ENCODE data around the gene ABCF2.
A peak's percentile ranks its signal among the peaks of the same experiment; 100 is the strongest.

Gene ABCF2

GRCh38 chr7:151252561-151252835 lies 25.5 kb upstream of the ABCF2 start:
- H3K4me1 ChIP-seq (ENCODE audit: control insufficient read depth, insufficient read depth, low read length, unreplicated experiment) = peaks cover 23% of the 10 kb centered on the region
- H3K27ac ChIP-seq (ENCODE audit: low read depth, low read length) = peak overlapping the region; percentile 53
- H3K36me3 ChIP-seq (ENCODE audit: insufficient read depth, low read length) = no peaks in the 10 kb centered on the region
- peak overlapping the region; percentile 93 for H2AFZ ChIP-seq (ENCODE audit: low read length, unreplicated experiment)
- H3K4me3 ChIP-seq (ENCODE audit: low read depth, low read length) = peak overlapping the region; percentile 98
- peaks cover 4% of the 10 kb centered on the region for H3K79me2 ChIP-seq (ENCODE audit: control insufficient read depth, insufficient read depth, low read length, unreplicated experiment)
- no peaks in the 10 kb centered on the region for H3K27me3 ChIP-seq (ENCODE audit: insufficient read depth, low read length)

GRCh38 chr7:151251689-151252560 lies 24.9 kb upstream of the ABCF2 start:
- H3K4me1 ChIP-seq (ENCODE audit: control insufficient read depth, insufficient read depth, low read length, unreplicated experiment) = peaks cover 27% of the 10 kb centered on the region
- peaks cover 9% of the 10 kb centered on the region for H3K79me2 ChIP-seq (ENCODE audit: control insufficient read depth, insufficient read depth, low read length, unreplicated experiment)
- H3K4me3 ChIP-seq (ENCODE audit: low read depth, low read length) = peak overlapping the region; percentile 98
- H2AFZ ChIP-seq (ENCODE audit: low read length, unreplicated experiment) = peak overlapping the region; percentile 93
- no peaks in the 10 kb centered on the region for H3K27me3 ChIP-seq (ENCODE audit: insufficient read depth, low read length)
- H3K27ac ChIP-seq (ENCODE audit: low read depth, low read length) = peak overlapping the region; percentile 53
- H3K36me3 ChIP-seq (ENCODE audit: insufficient read depth, low read length) = no peaks in the 10 kb centered on the region

- peaks cover 33% of the 10 kb centered on the region for H3K4me1 ChIP-seq (ENCODE audit: control insufficient read depth, insufficient read depth, low read length, unreplicated experiment)
- H3K27me3 ChIP-seq (ENCODE audit: insufficient read depth, low read length) = no peaks in the 10 kb centered on the region
- H3K4me3 ChIP-seq (ENCODE audit: low read depth, low read length) = peak overlapping the region; percentile 98
- no peak overlapping the region; the same call in 1 of the 2 replicates for H3K27ac ChIP-seq (ENCODE audit: low read depth, low read length)
- H2AFZ ChIP-seq (ENCODE audit: low read length, unreplicated experiment) = peak overlapping the region; percentile 79
- peaks cover 12% of the 10 kb centered on the region for H3K79me2 ChIP-seq (ENCODE audit: control insufficient read depth, insufficient read depth, low read length, unreplicated experiment)
- no peaks in the 10 kb centered on the region for H3K36me3 ChIP-seq (ENCODE audit: insufficient read depth, low read length)
Measured at GRCh38 chr7:151251328-151251688, 24.3 kb upstream of the ABCF2 start.

- Histone ChIP-seq H3K36me3 (ENCODE audit: insufficient read depth, low read length) (no peaks in the 10 kb centered on the region), H3K4me3 (ENCODE audit: low read depth, low read length) (peak overlapping the region; percentile 98), H3K27ac (ENCODE audit: low read depth, low read length) (no peak overlapping the region), H3K27me3 (ENCODE audit: insufficient read depth, low read length) (no peaks in the 10 kb centered on the region), H3K79me2 (ENCODE audit: control insufficient read depth, insufficient read depth, low read length, unreplicated experiment) (peaks cover 12% of the 10 kb centered on the region), H3K4me1 (ENCODE audit: control insufficient read depth, insufficient read depth, low read length, unreplicated experiment) (peaks cover 39% of the 10 kb centered on the region), H2AFZ (ENCODE audit: low read length, unreplicated experiment) (no peak overlapping the region)
Measured at GRCh38 chr7:151250181-151251132, 23.5 kb upstream of the ABCF2 start.

GRCh38 chr7:151249732-151250072 lies 22.7 kb upstream of the ABCF2 start:
- Histone ChIP-seq H3K36me3 (ENCODE audit: insufficient read depth, low read length) (no peaks in the 10 kb centered on the region), H3K4me1 (ENCODE audit: control insufficient read depth, insufficient read depth, low read length, unreplicated experiment) (peaks cover 45% of the 10 kb centered on the region), H3K4me3 (ENCODE audit: low read depth, low read length) (peak overlapping the region; percentile 82), H2AFZ (ENCODE audit: low read length, unreplicated experiment) (peak overlapping the region; percentile 20), H3K79me2 (ENCODE audit: control insufficient read depth, insufficient read depth, low read length, unreplicated experiment) (peaks cover 12% of the 10 kb centered on the region), H3K27me3 (ENCODE audit: insufficient read depth, low read length) (no peaks in the 10 kb centered on the region), H3K27ac (ENCODE audit: low read depth, low read length) (peak overlapping the region; percentile 70)

GRCh38 chr7:151249034-151249731 lies 22.2 kb upstream of the ABCF2 start:
- peak overlapping the region; percentile 82 for H3K4me3 ChIP-seq (ENCODE audit: low read depth, low read length)
- H2AFZ ChIP-seq (ENCODE audit: low read length, unreplicated experiment) = peak overlapping the region; percentile 21
- H3K4me1 ChIP-seq (ENCODE audit: control insufficient read depth, insufficient read depth, low read length, unreplicated experiment) = peaks cover 47% of the 10 kb centered on the region
- H3K36me3 ChIP-seq (ENCODE audit: insufficient read depth, low read length) = no peaks in the 10 kb centered on the region
- H3K27me3 ChIP-seq (ENCODE audit: insufficient read depth, low read length) = no peaks in the 10 kb centered on the region
- peak overlapping the region; percentile 70 for H3K27ac ChIP-seq (ENCODE audit: low read depth, low read length)
- peaks cover 12% of the 10 kb centered on the region for H3K79me2 ChIP-seq (ENCODE audit: control insufficient read depth, insufficient read depth, low read length, unreplicated experiment)

- Histone ChIP-seq H2AFZ (ENCODE audit: low read length, unreplicated experiment) (peak within 1 kb of the TSS; percentile 21), H3K4me3 (ENCODE audit: low read depth, low read length) (peak within 1 kb of the TSS; percentile 82), H3K27ac (ENCODE audit: low read depth, low read length) (peak within 1 kb of the TSS; percentile 70), H3K4me1 (ENCODE audit: control insufficient read depth, insufficient read depth, low read length, unreplicated experiment) (peaks cover 47% of the 10 kb centered on the region), H3K79me2 (ENCODE audit: control insufficient read depth, insufficient read depth, low read length, unreplicated experiment) (peaks cover 12% of the 10 kb centered on the region), H3K27me3 (ENCODE audit: insufficient read depth, low read length) (no peaks in the 10 kb centered on the region), H3K36me3 (ENCODE audit: insufficient read depth, low read length) (no peaks in the 10 kb centered on the region)
Measured at GRCh38 chr7:151248346-151249033, 21.5 kb upstream of the ABCF2 start, which contains the start of gene SMARCD3. SMARCD3 (minus strand) TSS chr7:151248694; CDS start chr7:151248562, 132 bp downstream.

- Histone ChIP-seq H3K79me2 (ENCODE audit: control insufficient read depth, insufficient read depth, low read length, unreplicated experiment) (peaks cover 12% of the 10 kb centered on the region), H2AFZ (ENCODE audit: low read length, unreplicated experiment) (peak overlapping the region; percentile 21), H3K27ac (ENCODE audit: low read depth, low read length) (peak overlapping the region; percentile 70), H3K4me3 (ENCODE audit: low read depth, low read length) (peak overlapping the region; percentile 82), H3K4me1 (ENCODE audit: control insufficient read depth, insufficient read depth, low read length, unreplicated experiment) (peaks cover 52% of the 10 kb centered on the region), H3K27me3 (ENCODE audit: insufficient read depth, low read length) (no peaks in the 10 kb centered on the region), H3K36me3 (ENCODE audit: insufficient read depth, low read length) (no peaks in the 10 kb centered on the region)
Measured at GRCh38 chr7:151247611-151248345, 20.8 kb upstream of the ABCF2 start.

GRCh38 chr7:151246851-151247580 lies 20.0 kb upstream of the ABCF2 start:
- Histone ChIP-seq H3K4me1 (ENCODE audit: control insufficient read depth, insufficient read depth, low read length, unreplicated experiment) (peaks cover 48% of the 10 kb centered on the region), H2AFZ (ENCODE audit: low read length, unreplicated experiment) (no peak overlapping the region), H3K27me3 (ENCODE audit: insufficient read depth, low read length) (no peaks in the 10 kb centered on the region), H3K27ac (ENCODE audit: low read depth, low read length) (peak overlapping the region; percentile 70), H3K36me3 (ENCODE audit: insufficient read depth, low read length) (no peaks in the 10 kb centered on the region), H3K4me3 (ENCODE audit: low read depth, low read length) (peak overlapping the region; percentile 82), H3K79me2 (ENCODE audit: control insufficient read depth, insufficient read depth, low read length, unreplicated experiment) (peaks cover 12% of the 10 kb centered on the region)

All from ACC112 (cell line).